ENCODE results near the gene BPIFB3.

DNA sequence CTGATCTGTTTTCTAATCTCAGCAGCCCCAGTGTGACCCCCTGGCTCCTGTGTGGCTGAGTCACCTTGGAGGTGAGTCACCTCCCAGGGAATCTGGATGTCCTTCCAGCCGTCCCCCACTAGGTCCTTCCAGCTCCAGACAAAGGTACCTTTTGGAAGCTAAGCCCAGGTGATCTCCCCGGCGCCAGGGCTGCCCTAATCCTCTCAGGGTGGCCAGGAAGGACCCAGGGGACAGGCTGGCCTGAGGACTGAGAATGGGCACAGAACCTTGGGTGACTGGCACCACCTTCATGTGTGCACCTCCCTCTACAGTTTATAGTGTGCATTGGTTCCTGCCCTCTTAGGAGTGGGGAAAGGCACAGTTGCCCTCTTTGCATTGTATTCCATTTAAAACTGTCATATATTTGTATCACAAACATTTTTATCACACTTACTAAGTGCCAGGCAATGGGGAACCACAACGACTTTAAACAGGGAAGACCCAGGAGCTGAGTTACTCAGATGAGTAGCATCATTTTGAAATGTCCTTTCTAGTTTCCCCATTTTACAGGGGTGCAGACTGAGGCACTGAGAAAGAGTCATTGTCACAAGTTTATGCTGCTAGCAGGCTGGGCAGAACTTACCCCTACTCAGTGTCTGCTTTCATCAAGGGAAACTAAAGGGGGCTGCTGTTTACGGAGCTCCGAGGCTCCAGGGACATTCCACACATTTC lies 23.1 kb downstream of the BPIFB3 start:
- TF ChIP-seq POLR2A (IDR thresholded peaks at IDR 0.05; ENCODE audit: low read depth, low read length) = no peak
- TF ChIP-seq POLR2AphosphoS5 (IDR thresholded peaks at IDR 0.05; ENCODE audit: low read depth, low read length) = no peak
- TF ChIP-seq PAX5 (IDR thresholded peaks at IDR 0.05; ENCODE audit: insufficient read depth, low read length, severe bottlenecking) = no peak
